K562 (cell line): ENCODE measurements around the gene THOC5. TPM values are rescaled to one million over a fixed set of nuclear protein-coding genes. Genes with fewer than 3 reads are reported as not detected.

Source experiments
- ATAC-seq: fragments of 200-7000 bp; cut with Tn5 transposase; 3 replicates; pipeline ENCODE4 v1.9.1; 2020; ENCODE audit warnings: moderate library complexity
- BruUV-seq: library from RNA; stranded (reverse); fragments of 400-500 nt; replicated peaks from 2 replicates; lab custom pipeline; 2021; lab: Mats Ljungman, UMichigan
- CTCF ChIA-PET: fragments of 300-600 bp; formaldehyde crosslinking; extraction: SDS; loops from one replicate; lab custom pipeline; 2021; ENCODE audit warnings: low intra/inter-chr PET ratio; lab: Yijun Ruan, JAX
- POLR2A ChIA-PET: fragments of 300-600, 350-650 bp; sonication (Branson Sonifier 250); formaldehyde crosslinking; extraction: SDS; loops from one replicate; lab custom pipeline; 2021; ENCODE audit warnings: antibody characterized with exemption, inconsistent platforms; lab: Yijun Ruan, JAX
- DNase-seq, 4 experiments: peaks; one replicate each; pipeline versions ENCODE4 v3.0.0 to v3.0.0-alpha.2; 2011 to 2018; ENCODE audit warnings: low spot score in 3 of 4, mixed read lengths in 3 of 4; ENCODE audit errors: extremely low read depth in 1 of 4
- FAIRE-seq: peaks from 2 replicates; lab custom pipeline; 2011; peaks lifted over from hg19 to GRCh38; lab: Jason Lieb, UNC
- H2AFZ ChIP-seq: 2 replicates; pipeline ENCODE4 v1.6.0; 2011; ENCODE audit warnings: low read depth, low read length, control low read depth, inconsistent platforms
- H3K27ac ChIP-seq: fragments of 200-600 bp; 3 replicates; pipeline ENCODE4 v1.8.0; 2011; ENCODE audit warnings: low read depth, mild to moderate bottlenecking, control low read depth, inconsistent platforms, low read length, moderate library complexity, mixed read lengths; ENCODE audit errors: extremely low read depth
- H3K27me3 ChIP-seq, 2 experiments: fragments of 300-600 bp in 1 of 2; 2 replicates in 1 of 2; 3 replicates in 1 of 2; pipeline versions ENCODE4 v1.6.0 to v1.8.0; 2011; ENCODE audit warnings: inconsistent platforms in 2 of 2, low read length in 2 of 2, mild to moderate bottlenecking in 1 of 2, mixed read lengths in 1 of 2, moderate library complexity in 1 of 2; ENCODE audit not compliant: control insufficient read depth in 2 of 2, insufficient read depth in 2 of 2
- H3K36me3 ChIP-seq: fragments of 300-600 bp; 3 replicates; pipeline ENCODE4 v1.8.0; 2011; ENCODE audit warnings: mild to moderate bottlenecking, low read length, inconsistent platforms; ENCODE audit not compliant: control insufficient read depth, insufficient read depth
- H3K4me1 ChIP-seq, 2 experiments: fragments of 200-600 bp in 1 of 2; replicated peaks in 1 of 2; 2 replicates in 1 of 2; 3 replicates in 1 of 2; pipeline versions ENCODE4 v1.5.1 to v1.8.0; 2011; ENCODE audit warnings: inconsistent platforms in 2 of 2, low read length in 2 of 2, mild to moderate bottlenecking in 1 of 2, mixed read lengths in 1 of 2, moderate library complexity in 1 of 2; ENCODE audit not compliant: control insufficient read depth in 2 of 2, insufficient read depth in 2 of 2
- H3K4me2 ChIP-seq: 2 replicates; pipeline ENCODE4 v1.6.1; 2011; ENCODE audit warnings: low read length, control low read depth, inconsistent platforms, mixed read lengths; ENCODE audit not compliant: insufficient read depth
- H3K4me3 ChIP-seq: fragments of 200-600 bp; sonication (generic), shearing (Covaris generic); 2 replicates; pipeline ENCODE4 v1.5.1; 2016; ENCODE audit warnings: control low read depth, inconsistent platforms
- H3K79me2 ChIP-seq: fragments of 200-600 bp; 3 replicates; pipeline ENCODE4 v1.8.0; 2011; ENCODE audit warnings: low read length, inconsistent platforms; ENCODE audit not compliant: control insufficient read depth, insufficient read depth
- H3K9ac ChIP-seq, 2 experiments: 2 replicates each; pipeline versions ENCODE4 v1.6.0 to v1.6.1; 2011; ENCODE audit warnings: low read depth in 2 of 2, low read length in 2 of 2, control low read depth in 1 of 2, inconsistent platforms in 1 of 2, mild to moderate bottlenecking in 1 of 2, mixed read lengths in 1 of 2; ENCODE audit not compliant: insufficient read depth in 1 of 2
- H3K9me1 ChIP-seq: one replicate; pipeline ENCODE4 v1.6.0; 2011; ENCODE audit warnings: inconsistent platforms, mild to moderate bottlenecking, low read length, moderate library complexity; ENCODE audit not compliant: control insufficient read depth, insufficient read depth
- H3K9me3 ChIP-seq: replicated peaks from 2 replicates; pipeline ENCODE4 v1.5.1; 2011; ENCODE audit warnings: low read depth, low read length, inconsistent platforms; ENCODE audit not compliant: control insufficient read depth, insufficient read depth
- H4K20me1 ChIP-seq: replicated peaks from 2 replicates; pipeline ENCODE4 v1.6.1; 2011; ENCODE audit warnings: low read length, inconsistent platforms, mixed read lengths; ENCODE audit not compliant: control insufficient read depth, insufficient read depth
- ZNF311 ChIP-seq: fragments of 250-450 bp; sonication (Bioruptor Pico); IDR thresholded peaks from 2 replicates; pipeline ENCODE4 v1.4.0; 2020; ENCODE audit warnings: mild to moderate bottlenecking, moderate library complexity
- WGBS: fragments of 100-300 bp; shearing (Covaris generic); methylation state at CpG from one replicate; pipeline ENCODE4 v1.1.6; 2016; ENCODE audit warnings: low coverage, mixed read lengths; ENCODE audit not compliant: insufficient coverage; ENCODE audit errors: missing lambda C conversion rate; 5-methylcytosine and 5-hydroxymethylcytosine counted together
- in situ Hi-C: fragments of 300-500 bp; cut with MboI; formaldehyde crosslinking; loops from 4 replicates; pipeline ENCODE4 v1.15.0; 2018; ENCODE audit warnings: inconsistent platforms, mixed read lengths
- intact Hi-C: fragments of 100-400 bp; cut with micrococcal nuclease; formaldehyde crosslinking; loops from 2 replicates; pipeline ENCODE4 v1.14.2; 2022
- polyA plus RNA-seq, 8 experiments: library from polyadenylated mRNA; depleted of rRNA in 4 of 8; stranded (reverse) in 5 of 8; unstranded in 3 of 8; fragments of >200 nt; fragmentation: Nextera tagmentation in 2 of 8; fragmentation: Illumina TruSeq in 1 of 8; extraction: Ambion mirVana in 2 of 8; extraction: Trizol in 1 of 8; gene quantifications; 2 replicates each; pipeline versions ENCODE4 v1.2.1 to v1.2.3, GENCODE V29; 2011 to 2014; ENCODE audit warnings: inconsistent platforms in 1 of 8, missing spikeins in 1 of 8
- total RNA-seq, 7 experiments: library from RNA; depleted of rRNA in 6 of 7; stranded (reverse); fragments of >200 nt in 6 of 7; fragmentation: Illumina TruSeq in 2 of 7; extraction: Trizol in 2 of 7; gene quantifications; 2 replicates each; pipeline versions ENCODE4 v1.2.1 to v1.2.3, GENCODE V29; 2011 to 2021; ENCODE audit warnings: low replicate concordance in 1 of 7
- TF ChIP-seq, protein P1 (sequence below), 2 experiments: IDR thresholded peaks in 1 of 2; conservative IDR thresholded peaks in 1 of 2; 2 replicates each; pipeline ENCODE4 v1.6.1; 2016; ENCODE audit warnings: low read depth in 2 of 2, mild to moderate bottlenecking in 1 of 2, missing compliant biosample characterization in 1 of 2, missing genetic modification characterization in 1 of 2, moderate library complexity in 1 of 2

Gene THOC5
- total and polyA plus RNA-seq, 9 of the 15 experiments (the other 6 are each of a cell fraction or from before 2014, with no cell fraction given): 45.3 to 96.5 (median 51.4) TPM

GRCh38 chr22:29574762-29575450 lies 21.3 kb upstream of the THOC5 start:
- ChIA-PET CTCF (no interaction called here), POLR2A (interaction anchor here (0.5 to 1.3 kb wide), 3 partner anchors 9 to 719 kb away, joined by 3 to 4 read pairs (median 3); no protein-coding TSS in a partner anchor)
- in situ Hi-C loops: no loop called here
- no peak overlapping the region for H3K27ac ChIP-seq
- H2AFZ ChIP-seq: no peak overlapping the region
- WGBS: 72% methylated on average over 6 of the region's 7 CpGs
- peaks cover 4% of the 10 kb centered on the region; the same call in 2 of the 3 replicates for H3K79me2 ChIP-seq
- peaks cover 2 to 16% of the 10 kb centered on the region in 2 experiments; a peak in 3 of 5 replicates for H3K4me1 ChIP-seq
- BruUV-seq: no TSS peak
- H3K4me2 ChIP-seq: no peak overlapping the region
- TF ChIP-seq, protein P1, sequence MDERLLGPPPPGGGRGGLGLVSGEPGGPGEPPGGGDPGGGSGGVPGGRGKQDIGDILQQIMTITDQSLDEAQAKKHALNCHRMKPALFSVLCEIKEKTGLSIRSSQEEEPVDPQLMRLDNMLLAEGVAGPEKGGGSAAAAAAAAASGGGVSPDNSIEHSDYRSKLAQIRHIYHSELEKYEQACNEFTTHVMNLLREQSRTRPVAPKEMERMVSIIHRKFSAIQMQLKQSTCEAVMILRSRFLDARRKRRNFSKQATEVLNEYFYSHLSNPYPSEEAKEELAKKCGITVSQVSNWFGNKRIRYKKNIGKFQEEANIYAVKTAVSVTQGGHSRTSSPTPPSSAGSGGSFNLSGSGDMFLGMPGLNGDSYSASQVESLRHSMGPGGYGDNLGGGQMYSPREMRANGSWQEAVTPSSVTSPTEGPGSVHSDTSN (CRISPR knock-in tag; IDR thresholded peaks at IDR 0.05; ENCODE audit: low read depth): no peak
- TF ChIP-seq, protein P1 (tag; conservative IDR thresholded peaks at IDR 0.05; ENCODE audit: low read depth): peak; percentile 43
- TF ChIP-seq ZNF311 (CRISPR knock-in tag): no peak
- H3K9ac ChIP-seq: no peak overlapping the region
- no peaks in the 10 kb centered on the region for H3K9me3 ChIP-seq
- DNase-seq: no peak
- no peak for FAIRE-seq
- H3K4me3 ChIP-seq: no peak overlapping the region
- no peaks in the 10 kb centered on the region for H3K9me1 ChIP-seq
- H3K36me3 ChIP-seq: peaks cover 11% of the 10 kb centered on the region; the same call in 1 of the 3 replicates
- intact Hi-C loops: no loop called here
- no peak for ATAC-seq
- H4K20me1 ChIP-seq: no peaks in the 10 kb centered on the region
- H3K27me3 ChIP-seq: no peaks in the 10 kb centered on the region
